ENCODE data around the gene HIF3A.
A peak's percentile ranks its signal among the peaks of the same experiment; 100 is the strongest.

The HIF3A gene

GRCh38 chr19:46347985-46348384 lies 51.1 kb downstream of the HIF3A start:
- H3K27ac ChIP-seq = peak overlapping the region; percentile 80

GRCh38 chr19:46349311-46349993 lies 52.6 kb downstream of the HIF3A start:
- H3K27ac ChIP-seq = no peak overlapping the region
- no peak for TF ChIP-seq CTCF (IDR thresholded peaks at IDR 0.05)
- no peak for TF ChIP-seq ZFX (IDR thresholded peaks at IDR 0.05; ENCODE audit: borderline replicate concordance)

More at GRCh38 chr19:46347985-46348384, 51.1 kb downstream of the HIF3A start:
- TF ChIP-seq ZFX (IDR thresholded peaks at IDR 0.05; ENCODE audit: borderline replicate concordance) (no peak), CTCF (IDR thresholded peaks at IDR 0.05) (no peak)

- peak overlapping the region; percentile 37; the same call in 1 of the 2 replicates for H3K27ac ChIP-seq
- no peak for TF ChIP-seq CTCF (IDR thresholded peaks at IDR 0.05)
- no peak for TF ChIP-seq ZFX (IDR thresholded peaks at IDR 0.05; ENCODE audit: borderline replicate concordance)
Observed at GRCh38 chr19:46350029-46350757, 53.4 kb downstream of the HIF3A start.

GRCh38 chr19:46350758-46351159 lies 53.9 kb downstream of the HIF3A start:
- TF ChIP-seq CTCF (IDR thresholded peaks at IDR 0.05) (no peak), ZFX (IDR thresholded peaks at IDR 0.05; ENCODE audit: borderline replicate concordance) (no peak)
- H3K27ac ChIP-seq = peak overlapping the region; percentile 37; the same call in 1 of the 2 replicates

- H3K27ac ChIP-seq = peak overlapping the region; percentile 37; the same call in 1 of the 2 replicates
- TF ChIP-seq ZFX (IDR thresholded peaks at IDR 0.05; ENCODE audit: borderline replicate concordance) = no peak
- TF ChIP-seq CTCF (IDR thresholded peaks at IDR 0.05) = no peak
Observed at GRCh38 chr19:46351241-46352041, 54.6 kb downstream of the HIF3A start.

GRCh38 chr19:46353730-46354528 lies 57.1 kb downstream of the HIF3A start:
- no peak overlapping the region for H3K27ac ChIP-seq
- no peak for TF ChIP-seq ZFX (IDR thresholded peaks at IDR 0.05; ENCODE audit: borderline replicate concordance)
